ENCODE data around the gene PHPT1.
A peak's percentile ranks its signal among the peaks of the same experiment; 100 is the strongest.
"Not testable (repeated sequence)": the region's sequence is repeated elsewhere in the genome, so short reads cannot be mapped to it uniquely, and the experiment has no call there.

Gene PHPT1

DNA sequence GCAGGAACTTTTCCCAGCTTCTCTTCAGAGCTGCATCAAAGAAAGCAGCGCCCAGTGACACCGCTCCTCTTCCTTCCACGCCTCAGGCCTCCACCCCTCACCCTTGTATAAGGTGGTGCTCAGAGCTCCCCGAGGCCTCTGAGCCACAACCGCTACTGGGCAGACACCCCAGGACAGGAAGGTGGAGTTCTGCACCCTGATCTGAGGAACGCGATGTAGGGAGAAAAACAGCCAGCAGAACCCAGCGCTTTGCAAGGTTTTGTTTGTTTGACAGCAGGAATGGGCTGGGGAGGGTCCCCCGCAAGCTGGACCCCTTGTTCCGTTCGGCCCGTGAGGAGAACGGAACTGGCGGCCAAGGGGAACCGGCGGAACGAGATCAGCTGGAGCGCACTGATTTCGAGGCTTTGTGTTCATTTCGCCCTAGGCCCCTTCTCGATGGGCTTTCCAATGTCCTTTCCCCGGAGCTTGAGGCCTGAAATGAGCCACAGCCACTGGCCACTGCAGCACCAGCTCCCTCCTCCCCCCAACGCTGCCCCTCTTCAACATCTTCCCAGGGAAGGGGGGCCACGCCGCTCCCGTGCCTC is 12.8 kb downstream of the PHPT1 start:
- no peak for DNase-seq

DNA sequence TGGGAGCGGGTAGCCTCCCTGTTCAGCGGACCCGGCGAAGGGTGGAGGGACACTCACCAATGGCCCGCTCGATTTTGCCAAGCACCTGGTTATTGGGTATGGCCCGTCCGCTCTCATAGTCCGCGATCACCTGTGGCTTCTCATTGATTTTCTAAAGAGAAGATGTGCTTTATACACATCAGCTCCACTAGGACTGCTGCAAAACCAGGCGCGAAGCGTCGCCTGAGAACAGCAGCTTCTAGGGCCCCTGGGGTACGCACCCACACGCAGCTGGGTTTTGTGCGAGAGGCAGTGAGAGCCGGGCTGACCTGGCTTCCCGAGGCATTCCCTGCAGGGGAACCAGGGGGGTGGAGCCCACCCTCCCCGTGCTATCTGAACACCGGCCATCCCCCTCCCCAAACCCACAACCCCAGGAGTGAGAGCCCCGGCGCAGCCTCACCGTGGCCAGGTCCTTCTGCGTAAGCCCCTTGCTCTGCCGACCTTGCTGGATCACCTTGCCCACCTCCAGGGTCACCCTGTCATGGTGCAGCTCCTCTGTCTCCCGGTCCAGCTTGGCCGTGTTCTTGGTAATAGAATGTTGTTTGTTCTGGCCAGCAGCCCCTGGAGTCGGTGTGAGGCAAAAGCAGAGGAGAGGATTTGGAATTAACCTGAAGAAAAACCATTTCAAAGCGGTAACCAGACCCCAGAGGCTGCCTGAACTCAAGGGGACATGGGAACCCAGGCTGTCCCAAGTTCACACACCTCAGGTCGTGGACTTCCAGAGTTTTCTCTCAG is 13.8 kb downstream of the PHPT1 start:
- no peak for DNase-seq

DNA sequence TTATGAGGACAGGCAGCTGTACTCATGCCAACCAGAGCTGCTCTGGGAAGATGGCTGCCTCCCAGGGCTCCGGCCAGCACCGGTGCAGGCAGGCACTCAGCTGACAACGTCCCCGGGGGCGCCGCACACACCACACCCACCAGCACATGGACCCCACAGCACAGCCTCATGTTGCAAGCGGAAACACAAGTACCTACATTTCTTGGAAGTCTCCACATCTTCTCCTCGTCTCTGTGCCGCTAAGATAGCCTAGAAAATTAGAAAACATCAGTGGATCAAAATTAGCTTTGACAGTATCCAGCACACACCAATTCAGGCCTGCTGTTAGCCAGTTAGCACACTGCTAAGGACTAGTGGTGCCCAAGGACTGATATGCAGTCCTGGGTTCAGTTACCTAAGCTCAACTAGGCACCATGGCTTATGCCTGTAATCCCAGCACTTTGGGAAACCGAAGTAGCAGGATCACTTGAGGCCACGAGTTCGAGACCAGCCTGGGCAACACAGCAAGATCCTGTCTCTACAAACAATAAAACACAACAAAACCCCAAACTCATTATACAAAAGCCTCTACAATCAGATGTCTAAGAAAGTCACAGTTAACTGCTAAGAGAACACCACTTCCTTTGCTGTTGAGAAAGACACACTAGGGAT is 14.5 kb downstream of the PHPT1 start:
- no peak for DNase-seq

DNA sequence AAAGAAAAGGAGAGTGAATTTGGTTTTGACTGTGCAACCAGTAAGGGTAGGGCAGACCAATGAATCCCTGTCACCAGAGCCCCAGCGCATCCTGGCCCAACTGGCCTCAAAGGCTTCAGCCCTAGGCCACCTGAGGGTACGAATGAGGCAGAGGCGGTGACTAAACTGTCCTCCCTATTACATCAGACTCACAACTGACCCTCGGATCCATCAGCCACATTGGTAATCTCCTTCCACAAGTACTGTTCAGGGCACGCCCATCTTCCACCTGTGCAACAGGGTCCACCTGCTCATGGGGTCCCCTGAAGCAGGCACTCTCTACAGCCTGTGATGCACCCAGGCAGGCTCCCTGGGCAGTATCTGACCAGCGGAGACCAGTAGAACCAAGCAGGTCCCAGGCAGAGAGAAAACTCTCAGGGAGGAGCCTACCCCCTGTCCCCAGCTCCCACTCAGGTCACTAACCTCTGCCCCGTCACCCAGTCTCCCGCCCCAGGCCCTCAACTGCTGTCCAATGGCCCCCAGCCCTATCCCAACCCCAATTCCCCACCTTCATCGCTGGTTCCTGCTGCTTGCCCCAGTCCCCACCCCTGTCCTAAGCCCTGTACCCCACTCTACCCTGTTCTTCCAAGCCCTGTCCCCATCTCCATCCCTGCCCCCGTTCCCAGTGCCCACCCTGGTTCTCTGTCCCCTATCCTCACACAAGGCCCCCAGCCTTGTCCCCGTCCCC is 16.0 kb downstream of the PHPT1 start:
- no peak for DNase-seq

GRCh38 chr9:136865768-136866103 is 16.5 kb downstream of the PHPT1 start:
- no peak for DNase-seq

DNA sequence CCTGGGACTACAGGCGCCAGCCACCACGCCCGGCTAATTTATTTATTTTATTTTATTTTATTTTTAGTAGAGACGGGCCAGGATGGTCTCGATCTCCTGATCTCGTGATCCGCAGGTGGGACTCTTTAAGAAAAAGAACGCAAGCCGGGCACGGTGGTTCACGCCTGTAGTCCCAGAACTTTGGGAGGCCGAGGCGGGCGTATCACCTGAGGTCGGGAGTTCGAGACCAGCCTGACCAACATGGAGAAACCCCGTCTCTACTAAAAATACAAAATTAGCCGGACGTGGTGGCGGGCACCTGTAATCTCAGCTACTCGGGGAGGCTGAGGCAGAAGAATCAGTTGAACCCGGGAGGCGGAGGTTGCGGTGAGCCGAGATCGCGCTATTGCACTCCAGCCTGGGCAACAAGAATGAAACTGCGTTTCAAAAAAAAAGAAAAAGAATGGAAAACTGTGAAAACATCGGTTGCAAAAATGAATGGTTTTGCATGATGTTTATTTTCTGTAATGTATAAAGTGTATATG is 17.8 kb downstream of the PHPT1 start:
- DNase-seq, result not testable (repeated sequence)

DNA sequence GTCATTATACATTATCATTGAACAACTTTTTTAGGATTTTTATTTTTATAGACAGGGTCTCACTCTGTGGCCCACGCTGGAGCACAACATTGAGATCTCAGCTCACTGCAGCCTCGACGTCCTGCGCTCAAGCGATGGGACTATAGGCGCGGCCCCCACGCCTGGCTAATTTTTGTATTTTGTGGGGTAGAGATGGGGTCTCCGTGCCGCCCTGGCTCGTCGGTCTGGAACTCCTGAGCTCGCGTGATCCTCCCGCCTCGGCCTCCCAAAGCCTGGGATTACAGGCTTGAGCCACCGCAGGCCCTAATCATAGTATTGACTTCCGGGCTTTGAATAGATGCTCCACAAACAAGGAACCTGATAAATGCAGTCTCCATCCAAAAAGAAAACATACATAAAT is 18.3 kb downstream of the PHPT1 start:
- DNase-seq, result no peak

GRCh38 chr9:136867917-136868316 is 18.7 kb downstream of the PHPT1 start:
- no peak for DNase-seq

DNA sequence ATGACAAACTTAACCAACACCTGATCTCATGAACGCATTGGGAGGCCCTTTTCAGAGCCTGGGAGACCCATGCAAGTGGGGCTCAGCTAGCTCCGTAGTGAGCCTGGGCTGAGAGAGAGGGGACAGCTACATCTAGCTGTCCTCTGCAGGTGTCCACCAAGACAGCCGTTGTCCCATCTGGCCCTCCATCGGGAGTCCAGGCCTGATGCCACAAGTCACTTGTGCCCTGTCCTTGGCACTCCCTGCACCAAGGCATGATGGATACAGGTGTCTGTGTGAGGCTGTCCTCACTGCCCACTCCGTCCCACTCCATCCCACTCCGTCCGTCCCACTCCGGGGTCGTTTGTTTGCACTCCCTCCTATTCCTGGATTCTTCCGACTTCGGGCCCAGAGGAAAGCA is 19.4 kb downstream of the PHPT1 start:
- no peak for DNase-seq

DNA sequence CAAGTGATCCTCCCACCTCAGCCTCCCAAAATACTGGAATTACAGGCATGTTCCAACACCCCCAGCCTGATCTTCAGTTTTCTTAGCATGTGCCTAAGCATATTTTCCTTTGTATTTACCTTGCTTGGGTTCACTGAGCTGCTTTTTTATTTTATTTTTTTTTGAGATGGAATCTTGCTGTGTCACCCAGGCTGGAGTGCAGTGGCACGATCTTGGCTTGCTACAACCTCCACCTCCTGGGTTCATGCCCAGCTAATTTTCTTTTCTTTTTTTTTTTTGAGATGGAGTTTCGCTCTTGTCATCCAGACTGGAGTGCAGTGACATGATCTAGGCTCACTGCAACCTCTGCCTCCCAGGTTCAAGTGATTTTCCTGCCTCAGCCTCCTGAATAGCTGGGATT is 20.4 kb downstream of the PHPT1 start:
- not testable (repeated sequence) for DNase-seq

- no peak for DNase-seq
Measured at GRCh38 chr9:136875155-136875554, 25.9 kb downstream of the PHPT1 start.

GRCh38 chr9:136876476-136876875 is 27.3 kb downstream of the PHPT1 start:
- DNase-seq, result no peak

DNA sequence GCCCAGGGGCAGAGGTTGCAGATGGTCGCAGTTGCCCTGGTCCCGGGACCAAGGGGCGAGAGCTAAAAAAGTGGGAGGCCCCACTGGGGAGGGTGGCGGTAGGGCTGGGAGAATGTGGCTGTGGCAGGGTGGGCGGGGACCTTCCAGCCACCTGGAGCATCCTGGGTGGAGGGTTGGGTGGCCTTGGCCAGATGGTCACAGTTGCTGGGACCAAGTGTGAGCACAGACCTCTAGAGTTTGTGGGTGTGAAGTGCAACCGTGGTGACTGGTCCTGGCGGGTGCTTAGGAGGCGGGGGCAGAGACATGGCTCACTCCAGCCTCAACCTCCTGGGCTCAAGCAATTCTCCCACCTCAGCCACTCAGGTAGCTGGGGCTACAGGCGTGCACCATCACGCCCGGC is 31.4 kb downstream of the PHPT1 start:
- no peak for DNase-seq

DNA sequence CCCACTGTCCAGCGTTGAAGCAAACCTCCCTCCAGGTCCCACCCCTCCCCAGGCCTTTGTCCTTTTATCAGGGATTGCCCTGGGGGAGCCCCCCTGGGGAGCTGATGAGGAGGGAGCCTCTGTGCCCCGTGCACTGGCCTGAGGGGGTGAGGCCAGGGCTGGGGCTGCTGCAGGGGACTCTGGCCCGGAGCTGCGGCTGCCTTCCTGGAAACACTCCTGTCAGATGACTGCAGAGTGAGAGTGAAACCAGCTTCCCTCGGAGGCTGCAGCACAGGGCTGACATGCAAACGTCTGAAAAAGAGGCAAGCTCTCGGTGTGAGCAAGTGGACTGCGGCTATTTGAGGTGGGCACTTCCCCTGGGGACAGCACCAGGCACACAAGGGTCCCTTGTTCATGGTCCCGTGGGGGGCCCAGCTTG is 32.5 kb downstream of the PHPT1 start:
- DNase-seq, result no peak

GRCh38 chr9:136882109-136882946 is 33.1 kb downstream of the PHPT1 start:
- no peak for DNase-seq

DNA sequence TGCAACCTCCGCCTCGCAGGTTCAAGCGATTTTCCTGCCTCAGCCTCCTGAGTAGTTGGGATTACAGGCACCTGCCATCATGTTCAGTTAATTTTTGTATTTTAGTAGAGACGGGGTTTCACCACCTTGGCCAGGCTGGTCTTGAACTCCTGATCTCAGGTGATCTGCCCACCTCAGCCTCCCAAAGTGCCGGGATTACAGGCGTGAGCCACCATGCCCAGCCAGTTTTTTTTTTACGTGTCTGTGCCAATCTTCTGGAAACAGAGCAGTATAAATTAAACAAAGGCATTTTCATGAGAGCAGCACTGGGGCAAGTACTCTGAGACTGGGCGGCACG is 33.7 kb downstream of the PHPT1 start:
- DNase-seq, result not testable (repeated sequence)

DNA sequence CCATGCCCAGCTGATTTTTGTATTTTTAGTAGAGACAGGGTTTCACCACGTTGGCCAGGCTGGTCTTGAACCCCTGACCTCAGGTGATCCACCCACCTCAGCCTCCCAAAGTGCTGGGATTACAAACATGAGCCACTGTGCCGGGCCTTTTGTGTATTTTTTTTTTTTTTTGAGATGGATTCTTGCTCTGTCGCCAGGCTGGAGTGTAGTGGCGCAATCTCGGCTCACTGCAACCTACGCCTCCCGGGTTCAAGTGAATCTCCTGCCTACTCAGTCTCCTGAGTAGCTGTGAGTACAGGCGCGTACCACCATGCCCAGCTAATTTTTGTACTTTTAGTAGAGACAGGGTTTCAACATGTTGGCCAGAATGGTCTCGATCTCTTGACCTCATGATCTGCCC is 34.5 kb downstream of the PHPT1 start:
- not testable (repeated sequence) for DNase-seq

GRCh38 chr9:136885950-136886578 is 36.9 kb downstream of the PHPT1 start, which contains the start of gene TRAF2:
TSS of gene TRAF2 (plus strand) at chr9:136886516. CDS start at chr9:136898741, 12,225 bp downstream.
- peak; percentile 95 to 96 for DNase-seq

DNA sequence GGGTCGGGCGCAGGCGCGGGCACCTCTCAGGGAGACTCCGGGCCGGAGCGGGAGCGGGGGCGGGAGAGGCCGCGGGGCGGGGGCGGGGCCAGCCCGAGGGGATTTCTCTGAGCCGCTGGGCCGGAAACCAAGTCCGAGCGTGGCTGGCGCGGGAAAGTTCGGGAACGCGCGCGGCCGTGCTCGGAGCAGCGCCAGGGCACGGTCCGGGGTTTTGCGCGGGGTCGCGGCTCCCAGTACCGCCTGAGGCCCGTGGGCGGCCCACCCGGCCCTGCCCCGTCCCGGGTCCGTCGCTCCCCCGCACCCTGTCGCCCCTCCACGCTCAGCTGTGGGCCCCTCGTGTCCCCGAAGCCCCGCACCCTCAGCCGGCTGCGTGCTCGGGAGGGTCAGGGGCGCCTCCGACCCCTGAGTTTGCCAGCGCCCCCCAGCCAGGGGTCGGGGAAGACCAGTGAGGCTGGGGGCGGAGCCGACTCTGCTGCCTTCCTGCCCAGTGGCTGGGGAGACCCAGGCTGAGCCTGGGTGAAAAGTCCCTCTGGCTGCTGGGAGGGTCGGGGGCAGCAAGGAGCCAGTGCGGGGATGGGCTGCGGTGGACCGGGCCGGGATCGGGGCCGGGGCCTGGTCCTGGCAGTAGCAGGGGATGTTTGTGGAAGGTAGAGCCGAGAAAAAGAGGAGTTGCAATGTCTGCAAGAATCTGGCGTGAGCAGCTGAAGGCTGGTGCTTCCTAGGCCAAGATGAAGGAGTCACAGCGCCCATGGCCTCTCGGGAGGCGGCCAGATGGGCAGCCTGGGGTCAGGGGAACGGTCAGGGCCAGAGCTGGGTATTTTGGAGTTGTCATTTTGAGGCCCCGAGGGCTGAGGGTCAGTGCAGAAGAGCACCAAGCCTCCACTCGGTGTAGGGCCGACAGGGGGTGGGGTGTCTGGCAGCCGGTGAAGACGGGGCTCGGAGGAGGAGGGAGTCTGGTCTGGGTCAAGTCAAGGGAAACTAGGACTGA is 37.7 kb downstream of the PHPT1 start:
- peak in 1 of 2 experiments; percentile 25 for DNase-seq

DNA sequence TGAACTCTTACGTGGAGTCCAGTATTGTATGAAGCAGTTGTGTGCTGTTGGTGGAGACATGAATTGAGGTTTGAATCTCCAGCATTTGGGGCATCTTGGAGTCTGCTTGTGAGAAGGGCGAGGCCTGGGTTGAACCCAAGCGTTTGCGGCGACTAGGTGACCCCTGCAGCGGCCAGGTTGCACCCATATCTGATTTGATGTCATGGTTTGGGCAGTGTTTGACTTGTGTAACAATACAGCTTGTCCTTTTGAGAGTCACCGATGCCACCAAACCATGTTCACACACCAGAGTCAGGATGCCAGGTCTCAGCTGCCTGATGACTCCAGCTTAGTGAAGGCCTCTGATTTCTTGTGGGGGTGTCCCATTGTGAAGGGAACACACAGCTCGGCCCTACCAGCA is 39.2 kb downstream of the PHPT1 start:
- DNase-seq, result no peak

DNA sequence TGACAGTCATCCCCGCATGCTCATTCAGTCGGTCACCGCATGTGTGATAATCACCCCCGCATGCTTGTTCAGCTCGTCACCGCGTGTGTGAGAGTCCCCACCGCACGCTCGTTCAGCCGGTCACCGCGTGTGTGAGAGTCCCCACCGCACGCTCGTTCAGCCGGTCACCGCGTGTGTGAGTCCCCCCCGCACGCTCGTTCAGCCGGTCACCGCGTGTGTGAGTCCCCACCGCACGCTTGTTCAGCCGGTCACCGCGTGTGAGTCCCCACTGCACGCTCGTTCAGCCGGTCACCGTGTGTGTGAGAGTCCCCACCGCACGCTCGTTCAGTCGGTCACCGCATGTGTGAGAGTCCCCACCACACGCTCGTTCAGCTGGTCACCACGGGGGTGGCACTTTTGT is 40.6 kb downstream of the PHPT1 start:
- DNase-seq, result no peak
